Measurements from ENCODE around the gene SOS1.

- no peak for TF ChIP-seq POLR2A (IDR thresholded peaks at IDR 0.05)
- no peak for TF ChIP-seq CTCF (IDR thresholded peaks at IDR 0.05)
These were observed 29.3 kb upstream of the SOS1 start for GRCh38 chr2:39150102-39150562.

Measured in uterus (tissue), 2 donors.